Vagina (tissue), 2 donors: Measurements from ENCODE around the gene RPS6KA2. TPM values are rescaled to one million over a fixed set of nuclear protein-coding genes. Genes with fewer than 3 reads are reported as not detected.

Experiments used
- DNase-seq, 2 donors: peaks; one replicate each; pipeline ENCODE4 v3.0.0-alpha.2; 2017; ENCODE audit errors: extremely low spot score in 2 of 2
- H3K27ac ChIP-seq: fragments of 200-600 bp; sonication (generic); one replicate; pipeline ENCODE4 v1.5.1; 2019
- H3K27me3 ChIP-seq: fragments of 200-600 bp; sonication (generic); one replicate; pipeline ENCODE4 v1.5.1; 2019
- H3K36me3 ChIP-seq, 2 donors: fragments of 200-600 bp; sonication (generic); one replicate each; pipeline ENCODE4 v1.5.1; 2017 to 2019
- H3K4me1 ChIP-seq: fragments of 200-600 bp; sonication (generic); one replicate; pipeline ENCODE4 v1.5.1; 2019
- H3K4me3 ChIP-seq, 2 donors: fragments of 200-600 bp; sonication (generic); 1 replicate in 1 of 2; 2 replicates in 1 of 2; pipeline ENCODE4 v1.5.1; 2016 to 2019
- H3K9me3 ChIP-seq: fragments of 200-600 bp; sonication (generic); one replicate; pipeline ENCODE4 v1.5.1; 2019
- POLR2A ChIP-seq, 2 donors: fragments of 450-650 bp; IDR thresholded peaks; one replicate each; pipeline ENCODE4 v1.6.1; 2017; ENCODE audit warnings: antibody characterized with exemption in 2 of 2, mild to moderate bottlenecking in 2 of 2, moderate library complexity in 2 of 2
- POLR2AphosphoS5 ChIP-seq, 2 donors: sonication (generic); formaldehyde crosslinking; IDR thresholded peaks; one replicate each; pipeline ENCODE4 v1.9.0; 2017; ENCODE audit warnings: antibody characterized with exemption in 2 of 2, mild to moderate bottlenecking in 2 of 2, low read depth in 1 of 2; ENCODE audit not compliant: insufficient read depth in 1 of 2
- intact Hi-C: fragments of 100-400 bp; cut with DNase I; formaldehyde crosslinking; loops from one replicate; pipeline ENCODE4 v1.15.1; 2023
- total RNA-seq: library from RNA; depleted of rRNA; stranded (reverse); fragments of >200 nt; gene quantifications from one replicate; pipeline ENCODE4 v1.2.3, GENCODE V29; 2016
- TF ChIP-seq, protein P1 (sequence below), 3 experiments: fragments of 450-650 bp in 2 of 3; fragments of 200-600 bp in 1 of 3; sonication (generic) in 1 of 3; IDR thresholded peaks; one replicate each; pipeline ENCODE4 v1.5.1; 2017 to 2019; ENCODE audit warnings: antibody characterized with exemption in 3 of 3, mild to moderate bottlenecking in 2 of 3, moderate library complexity in 2 of 3

The RPS6KA2 gene
- total RNA-seq, 1 donor from 2014 or later, result 65.1 TPM

DNA sequence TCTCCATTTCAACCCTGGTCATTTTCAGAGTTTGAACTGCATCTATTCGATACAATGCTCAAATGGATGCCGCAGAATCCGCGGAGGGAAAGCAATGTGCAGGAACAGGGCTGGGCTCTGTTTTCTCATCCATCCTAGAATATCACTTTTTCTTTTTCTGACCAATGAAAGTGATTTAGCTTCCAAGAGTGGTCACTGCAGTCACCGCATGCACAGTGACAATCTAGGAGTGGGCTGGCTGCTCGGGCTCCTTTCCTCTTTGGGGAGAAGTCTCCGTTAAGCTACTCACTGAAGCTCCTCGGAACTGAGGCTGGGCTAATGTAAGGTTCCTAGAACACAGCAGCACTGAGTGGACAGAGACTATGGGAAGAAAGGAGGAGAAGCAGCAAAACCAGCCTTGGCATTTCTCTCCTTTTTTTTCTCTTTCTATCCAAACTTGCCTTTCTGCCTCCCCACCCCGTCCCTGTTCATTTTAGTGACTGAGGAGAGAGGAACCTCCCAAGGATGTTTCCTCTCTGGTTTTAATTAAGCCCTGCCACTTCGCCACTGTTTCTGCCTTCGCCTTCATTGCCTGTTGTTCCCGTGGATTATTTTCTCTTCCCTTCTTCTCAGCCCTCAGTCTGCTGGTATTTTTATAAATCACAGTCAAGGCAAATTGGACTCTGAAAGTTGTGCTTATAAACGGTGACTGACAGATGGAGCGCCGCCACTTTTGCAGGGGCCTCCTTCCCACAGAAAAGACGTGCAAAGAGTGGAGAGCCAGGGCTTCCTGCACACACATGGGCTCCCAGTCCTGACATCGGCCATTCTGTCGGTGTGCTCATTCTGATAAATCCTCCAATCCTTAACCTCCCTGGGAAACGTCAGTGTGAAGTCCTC lies 81.7 kb downstream of the RPS6KA2 start:
- Histone ChIP-seq H3K4me1 (peaks cover 32% of the 10 kb centered on the region), H3K9me3 (no peaks in the 10 kb centered on the region), H3K27ac (peak overlapping the region; percentile 15), H3K36me3 (no peaks in the 10 kb centered on the region), H3K27me3 (no peaks in the 10 kb centered on the region), H3K4me3 (no peak overlapping the region)
- no peak for DNase-seq
- TF ChIP-seq POLR2AphosphoS5 (IDR thresholded peaks at IDR 0.05; ENCODE audit: insufficient read depth in 1 of 2, low read depth in 1 of 2), result no peak
- intact Hi-C loops, result no loop called here

DNA sequence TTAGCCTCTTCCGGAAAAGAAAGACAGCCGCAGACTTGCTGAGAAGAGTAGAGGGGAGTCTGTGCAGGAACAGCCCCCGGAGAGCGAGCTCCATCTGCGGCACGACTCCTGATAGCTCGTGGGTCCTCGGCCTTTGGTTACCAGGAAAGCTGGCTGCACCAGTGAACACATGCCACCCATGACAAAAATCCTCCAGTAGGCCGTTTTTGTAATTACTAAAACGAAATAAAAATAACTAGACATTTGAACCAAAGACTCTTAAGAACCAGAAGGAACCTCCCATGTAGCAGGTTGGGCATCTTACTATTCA lies 82.8 kb downstream of the RPS6KA2 start:
- Histone ChIP-seq H3K4me1 (peaks cover 33% of the 10 kb centered on the region), H3K36me3 (no peaks in the 10 kb centered on the region), H3K9me3 (no peaks in the 10 kb centered on the region), H3K27me3 (no peaks in the 10 kb centered on the region), H3K4me3 (no peak overlapping the region), H3K27ac (no peak overlapping the region)
- intact Hi-C loops, result no loop called here
- DNase-seq, result no peak
- TF ChIP-seq POLR2AphosphoS5 (IDR thresholded peaks at IDR 0.05; ENCODE audit: insufficient read depth in 1 of 2, low read depth in 1 of 2) (no peak), POLR2A (IDR thresholded peaks at IDR 0.05) (no peak)

DNA sequence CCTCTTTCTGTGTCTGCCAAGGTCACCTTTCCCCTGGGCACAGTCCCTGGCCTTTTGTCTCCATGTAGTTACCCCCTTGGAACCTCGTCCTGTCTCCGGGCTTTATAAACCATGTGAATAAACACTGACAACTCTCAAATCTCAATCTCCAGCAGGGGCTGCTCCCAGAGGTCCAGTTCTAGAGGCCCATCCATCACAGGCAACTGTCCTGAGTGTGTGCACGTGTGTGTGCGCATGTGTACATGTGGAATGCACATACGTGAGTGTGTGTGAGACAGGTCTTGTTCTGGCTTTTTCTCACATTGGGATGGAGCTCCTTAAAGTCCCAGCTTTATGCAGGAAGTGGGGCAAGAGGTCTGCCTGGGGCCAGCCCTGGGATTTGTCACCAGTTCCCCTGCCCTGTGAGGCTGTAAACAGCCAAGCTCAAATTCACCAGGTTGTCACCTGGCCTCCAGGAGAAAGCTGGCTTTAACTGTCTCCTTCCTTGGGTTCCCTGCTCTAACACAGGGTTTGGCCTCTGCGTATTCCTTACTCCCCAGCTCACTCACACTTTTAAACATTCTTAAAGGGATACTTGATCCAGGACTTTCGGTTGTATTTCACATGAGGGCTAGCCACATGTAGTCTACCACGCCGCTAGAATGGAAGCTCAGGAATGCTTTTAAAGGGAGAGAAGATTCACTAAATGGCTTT lies 83.3 kb downstream of the RPS6KA2 start:
- no peak overlapping the region for H3K4me3 ChIP-seq
- peaks cover 33% of the 10 kb centered on the region for H3K4me1 ChIP-seq
- no peaks in the 10 kb centered on the region for H3K36me3 ChIP-seq
- no peak overlapping the region for H3K27ac ChIP-seq
- intact Hi-C loops, result no loop called here
- no peaks in the 10 kb centered on the region for H3K27me3 ChIP-seq
- DNase-seq, result no peak
- no peak for TF ChIP-seq POLR2A (IDR thresholded peaks at IDR 0.05)
- no peak for TF ChIP-seq POLR2AphosphoS5 (IDR thresholded peaks at IDR 0.05; ENCODE audit: insufficient read depth in 1 of 2, low read depth in 1 of 2)
- TF ChIP-seq, protein P1, sequence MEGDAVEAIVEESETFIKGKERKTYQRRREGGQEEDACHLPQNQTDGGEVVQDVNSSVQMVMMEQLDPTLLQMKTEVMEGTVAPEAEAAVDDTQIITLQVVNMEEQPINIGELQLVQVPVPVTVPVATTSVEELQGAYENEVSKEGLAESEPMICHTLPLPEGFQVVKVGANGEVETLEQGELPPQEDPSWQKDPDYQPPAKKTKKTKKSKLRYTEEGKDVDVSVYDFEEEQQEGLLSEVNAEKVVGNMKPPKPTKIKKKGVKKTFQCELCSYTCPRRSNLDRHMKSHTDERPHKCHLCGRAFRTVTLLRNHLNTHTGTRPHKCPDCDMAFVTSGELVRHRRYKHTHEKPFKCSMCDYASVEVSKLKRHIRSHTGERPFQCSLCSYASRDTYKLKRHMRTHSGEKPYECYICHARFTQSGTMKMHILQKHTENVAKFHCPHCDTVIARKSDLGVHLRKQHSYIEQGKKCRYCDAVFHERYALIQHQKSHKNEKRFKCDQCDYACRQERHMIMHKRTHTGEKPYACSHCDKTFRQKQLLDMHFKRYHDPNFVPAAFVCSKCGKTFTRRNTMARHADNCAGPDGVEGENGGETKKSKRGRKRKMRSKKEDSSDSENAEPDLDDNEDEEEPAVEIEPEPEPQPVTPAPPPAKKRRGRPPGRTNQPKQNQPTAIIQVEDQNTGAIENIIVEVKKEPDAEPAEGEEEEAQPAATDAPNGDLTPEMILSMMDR (IDR thresholded peaks at IDR 0.05), result no peak
- no peaks in the 10 kb centered on the region for H3K9me3 ChIP-seq

DNA sequence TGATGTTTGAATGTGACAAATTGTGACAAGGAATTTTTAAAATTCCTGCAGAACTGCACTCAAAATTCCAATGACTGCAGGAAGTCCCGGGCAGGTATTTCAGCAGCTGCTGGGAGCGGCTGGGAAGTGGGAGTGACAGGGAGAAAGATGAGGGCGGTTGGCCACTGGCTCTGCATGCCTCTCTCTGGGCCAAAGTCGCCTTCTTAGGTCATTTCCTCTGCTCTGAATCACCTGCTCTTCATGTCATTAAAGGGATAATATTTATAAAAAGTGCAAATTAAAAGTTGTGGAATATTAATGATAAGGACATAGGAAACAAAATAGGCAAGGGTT lies 84.5 kb downstream of the RPS6KA2 start:
- DNase-seq, result no peak
- Histone ChIP-seq H3K27ac (no peak overlapping the region), H3K36me3 (peaks cover 0 to 5% of the 10 kb centered on the region in 2 donors), H3K4me1 (peaks cover 33% of the 10 kb centered on the region), H3K9me3 (no peaks in the 10 kb centered on the region), H3K4me3 (no peak overlapping the region), H3K27me3 (no peaks in the 10 kb centered on the region)
- TF ChIP-seq, protein P1 (IDR thresholded peaks at IDR 0.05), result no peak
- TF ChIP-seq POLR2A (IDR thresholded peaks at IDR 0.05), result no peak
- TF ChIP-seq POLR2AphosphoS5 (IDR thresholded peaks at IDR 0.05; ENCODE audit: insufficient read depth in 1 of 2, low read depth in 1 of 2), result no peak
- intact Hi-C loops, result no loop called here

DNA sequence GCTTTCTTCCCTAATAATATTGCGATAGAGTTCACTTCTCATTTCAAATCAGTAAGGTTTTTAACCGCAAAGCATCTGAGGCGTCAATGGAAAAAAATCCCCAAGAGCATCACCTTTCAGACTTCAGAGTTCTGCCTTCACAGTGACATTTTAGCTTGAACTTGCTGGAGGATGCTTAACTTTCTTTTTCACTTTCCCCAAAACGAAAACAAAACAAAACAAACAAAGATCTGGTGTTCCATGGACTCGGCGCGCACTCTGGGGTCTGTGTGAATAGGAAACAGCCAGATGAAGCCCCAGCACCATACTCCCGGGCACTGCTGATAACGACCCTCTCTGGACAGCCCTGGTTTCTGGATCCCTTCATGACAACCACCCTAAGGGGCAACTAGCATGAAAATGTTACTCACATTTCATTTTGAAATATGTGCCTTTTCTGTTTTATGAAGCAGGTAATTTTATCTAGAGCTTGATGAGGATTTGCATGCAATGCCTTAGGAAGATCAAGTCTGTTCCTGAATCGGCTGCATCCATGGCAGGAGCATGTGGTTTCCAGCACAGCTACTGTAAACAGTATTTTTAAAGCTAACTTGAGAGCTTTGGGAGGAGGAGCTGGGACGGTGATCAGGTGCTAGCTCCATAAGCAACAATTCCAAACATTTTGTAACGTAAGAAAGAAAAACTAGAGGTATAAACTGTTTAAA lies 85.0 kb downstream of the RPS6KA2 start:
- no peaks in the 10 kb centered on the region for H3K9me3 ChIP-seq
- peaks cover 0 to 5% of the 10 kb centered on the region in 2 donors for H3K36me3 ChIP-seq
- no peaks in the 10 kb centered on the region for H3K27me3 ChIP-seq
- peaks cover 33% of the 10 kb centered on the region for H3K4me1 ChIP-seq
- H3K27ac ChIP-seq, result no peak overlapping the region
- intact Hi-C loops, result no loop called here
- no peak overlapping the region for H3K4me3 ChIP-seq
- TF ChIP-seq POLR2A (IDR thresholded peaks at IDR 0.05), result no peak
- TF ChIP-seq, protein P1 (IDR thresholded peaks at IDR 0.05), result no peak
- TF ChIP-seq POLR2AphosphoS5 (IDR thresholded peaks at IDR 0.05; ENCODE audit: insufficient read depth in 1 of 2, low read depth in 1 of 2), result no peak
- DNase-seq, result no peak
